ENCODE results near the gene MYO1B. TPM values are rescaled to one million over a fixed set of nuclear protein-coding genes. Genes with fewer than 3 reads are reported as not detected.

The MYO1B gene
- polyA plus RNA-seq, 1 donor (not counting 4 experiments of a cell fraction or from before 2014, with no cell fraction given) = 277 TPM

- no peak for DNase-seq (ENCODE audit: low read depth, low spot score)
- TF ChIP-seq CTCF (optimal IDR thresholded peaks at IDR 0.05 in 1 of 3, IDR thresholded peaks at IDR 0.05 in 1 of 3, conservative IDR thresholded peaks at IDR 0.05 in 1 of 3; ENCODE audit: extremely low read depth in 1 of 3, insufficient read depth in 2 of 3, low read length in 3 of 3) = no peak
- no peak for TF ChIP-seq EZH2 (IDR thresholded peaks at IDR 0.05; ENCODE audit: low read length)
- H3K36me3 ChIP-seq (ENCODE audit: control insufficient read depth in 2 of 2, extremely low read depth in 1 of 2, insufficient read depth in 2 of 2, low read length in 2 of 2) = peaks cover 29 to 32% of the 10 kb centered on the region in 2 experiments
- no peak overlapping the region for H3K4me2 ChIP-seq (ENCODE audit: control insufficient read depth, extremely low read depth, insufficient read depth, low read depth, low read length)
- H3K27me3 ChIP-seq (ENCODE audit: control insufficient read depth, extremely low read depth, insufficient read depth, low read length) = no peaks in the 10 kb centered on the region
- H3K9me3 ChIP-seq (ENCODE audit: control insufficient read depth, low read depth, low read length) = no peaks in the 10 kb centered on the region
- no peaks in the 10 kb centered on the region for H3K9me1 ChIP-seq (ENCODE audit: control insufficient read depth, extremely low read depth, insufficient read depth, low read length)
- no peak overlapping the region for H2AFZ ChIP-seq (ENCODE audit: control insufficient read depth, low read length)
- peaks cover 6% of the 10 kb centered on the region for H4K20me1 ChIP-seq (ENCODE audit: control insufficient read depth, extremely low read depth, insufficient read depth, low read length)
- no peaks in the 10 kb centered on the region for H3K4me1 ChIP-seq (ENCODE audit: control insufficient read depth, extremely low read depth, insufficient read depth, low read length)
- no peak for FAIRE-seq
- dilution Hi-C loops (cut with MboI; ENCODE audit: extremely low pct_ligation_motif_present, low sequenced_read_pairs) = no loop called here
- H3K27ac ChIP-seq (ENCODE audit: control insufficient read depth, insufficient read depth, low read length) = no peak overlapping the region
- H3K79me2 ChIP-seq (ENCODE audit: control insufficient read depth, insufficient read depth, low read length) = peaks cover 23% of the 10 kb centered on the region
- no peak overlapping the region for H3K4me3 ChIP-seq (ENCODE audit: control insufficient read depth in 2 of 3, extremely low read depth in 1 of 3, insufficient read depth in 2 of 3, low read depth in 1 of 3, low read length in 3 of 3)
- H3K9ac ChIP-seq (ENCODE audit: control insufficient read depth, extremely low read depth, insufficient read depth, low read length) = no peak overlapping the region
Observed at GRCh38 chr2:191360918-191361317, 115.7 kb downstream of the MYO1B start.

GRCh38 chr2:191362841-191363240 lies 117.6 kb downstream of the MYO1B start:
- Histone ChIP-seq H3K36me3 (ENCODE audit: control insufficient read depth in 2 of 2, extremely low read depth in 1 of 2, insufficient read depth in 2 of 2, low read length in 2 of 2) (peaks cover 35 to 42% of the 10 kb centered on the region in 2 experiments), H3K4me2 (ENCODE audit: control insufficient read depth, extremely low read depth, insufficient read depth, low read depth, low read length) (no peak overlapping the region)
- dilution Hi-C loops (cut with MboI; ENCODE audit: extremely low pct_ligation_motif_present, low sequenced_read_pairs) = no loop called here

More at GRCh38 chr2:191362841-191363240, 117.6 kb downstream of the MYO1B start:
- Histone ChIP-seq H3K9ac (ENCODE audit: control insufficient read depth, extremely low read depth, insufficient read depth, low read length) (no peak overlapping the region), H3K79me2 (ENCODE audit: control insufficient read depth, insufficient read depth, low read length) (peaks cover 18% of the 10 kb centered on the region), H3K27me3 (ENCODE audit: control insufficient read depth, extremely low read depth, insufficient read depth, low read length) (no peaks in the 10 kb centered on the region), H3K9me1 (ENCODE audit: control insufficient read depth, extremely low read depth, insufficient read depth, low read length) (no peaks in the 10 kb centered on the region), H3K27ac (ENCODE audit: control insufficient read depth, insufficient read depth, low read length) (no peak overlapping the region), H3K4me1 (ENCODE audit: control insufficient read depth, extremely low read depth, insufficient read depth, low read length) (no peaks in the 10 kb centered on the region), H3K9me3 (ENCODE audit: control insufficient read depth, low read depth, low read length) (no peaks in the 10 kb centered on the region), H4K20me1 (ENCODE audit: control insufficient read depth, extremely low read depth, insufficient read depth, low read length) (peaks cover 6% of the 10 kb centered on the region), H2AFZ (ENCODE audit: control insufficient read depth, low read length) (no peak overlapping the region), H3K4me3 (ENCODE audit: control insufficient read depth in 2 of 3, extremely low read depth in 1 of 3, insufficient read depth in 2 of 3, low read depth in 1 of 3, low read length in 3 of 3) (no peak overlapping the region)
- no peak for TF ChIP-seq CTCF (optimal IDR thresholded peaks at IDR 0.05 in 1 of 3, IDR thresholded peaks at IDR 0.05 in 1 of 3, conservative IDR thresholded peaks at IDR 0.05 in 1 of 3; ENCODE audit: extremely low read depth in 1 of 3, insufficient read depth in 2 of 3, low read length in 3 of 3)
- TF ChIP-seq EZH2 (IDR thresholded peaks at IDR 0.05; ENCODE audit: low read length) = no peak
- FAIRE-seq (no peak), DNase-seq (ENCODE audit: low read depth, low spot score) (no peak)
